ENCODE results near the gene KAT8. TPM values are rescaled to one million over a fixed set of nuclear protein-coding genes. Genes with fewer than 3 reads are reported as not detected.

KAT8 gene
- total and polyA plus RNA-seq, 2 of the 13 experiments (the other 11 are each of a cell fraction or from before 2014, with no cell fraction given) = 79.0 to 84.2 TPM

DNA sequence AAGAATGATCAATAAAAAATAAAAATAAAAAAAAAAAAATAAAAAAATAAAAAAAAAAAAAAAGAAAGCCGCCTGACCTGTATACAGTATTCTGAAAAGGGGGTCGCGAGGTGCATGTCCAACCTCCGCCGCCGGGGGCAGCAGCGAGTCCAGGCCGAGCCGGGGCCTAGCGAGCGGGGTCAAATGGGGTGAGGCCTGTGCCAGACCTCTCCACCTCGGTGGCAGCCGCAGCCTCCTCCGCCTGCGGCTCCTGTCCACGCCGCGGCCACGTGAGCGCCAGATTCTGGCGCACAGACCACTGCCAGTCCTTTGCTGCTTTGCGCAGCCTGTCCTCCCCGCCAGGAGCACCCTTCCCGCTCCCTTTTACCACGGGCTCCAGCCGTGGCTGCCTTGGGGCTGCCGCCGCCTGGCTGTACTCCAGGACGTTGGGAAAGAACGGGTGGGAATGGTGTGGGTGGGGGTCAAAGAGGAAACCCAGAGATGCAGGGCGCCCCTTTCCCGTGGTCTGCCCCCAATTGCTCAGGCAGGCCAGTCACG, 11.7 kb upstream of the KAT8 start (continued):
- TF ChIP-seq ARID5B (CRISPR knock-in tag; IDR thresholded peaks at IDR 0.05) (peak; percentile 97), POLR2AphosphoS5 (IDR thresholded peaks at IDR 0.05; ENCODE audit: low read depth, low read length) (peak; percentile 60), TIGD3 (CRISPR knock-in tag; IDR thresholded peaks at IDR 0.05; ENCODE audit: borderline replicate concordance) (peak; percentile 78; the same call in 1 of the 2 replicates), TAF1 (CRISPR knock-in tag; IDR thresholded peaks at IDR 0.05) (peak; percentile 67), PRPF4 (IDR thresholded peaks at IDR 0.05; ENCODE audit: low read depth, low read length, poor library complexity, severe bottlenecking) (no peak), SNAI1 (CRISPR knock-in tag; IDR thresholded peaks at IDR 0.05; ENCODE audit: borderline replicate concordance) (peak; percentile 95; the same call in 1 of the 2 replicates), SRSF9 (IDR thresholded peaks at IDR 0.05; ENCODE audit: borderline replicate concordance, insufficient read depth, low read depth, low read length, poor library complexity, severe bottlenecking) (no peak), ZNF431 (CRISPR knock-in tag; IDR thresholded peaks at IDR 0.05; ENCODE audit: borderline replicate concordance, low read depth) (peak; percentile 95), ZNF562 (CRISPR knock-in tag; IDR thresholded peaks at IDR 0.05; ENCODE audit: borderline replicate concordance) (no peak), ZNF225 (CRISPR knock-in tag; IDR thresholded peaks at IDR 0.05) (0 out of 2 replicates have a peak, but pooled peaks have one; percentile 46), ZNF282 (IDR thresholded peaks at IDR 0.05; ENCODE audit: partially characterized antibody) (no peak), FOXJ3 (CRISPR knock-in tag; IDR thresholded peaks at IDR 0.05; ENCODE audit: borderline replicate concordance) (peak; percentile 54), TGIF2 (CRISPR knock-in tag; IDR thresholded peaks at IDR 0.05) (peak; percentile 78), ZSCAN12 (CRISPR knock-in tag; IDR thresholded peaks at IDR 0.05) (peak; percentile 97), JDP2 (CRISPR knock-in tag; IDR thresholded peaks at IDR 0.05; ENCODE audit: borderline replicate concordance) (peak; percentile 43; the same call in 1 of the 2 replicates), BRD4 (CRISPR knock-in tag; IDR thresholded peaks at IDR 0.05) (peak; percentile 79), ZNF883 (CRISPR knock-in tag; IDR thresholded peaks at IDR 0.05; ENCODE audit: not compliant biosample characterization) (peak; percentile 94), KMT2A (CRISPR knock-in tag; IDR thresholded peaks at IDR 0.05) (peak; percentile 68), ZNF720 (CRISPR knock-in tag; IDR thresholded peaks at IDR 0.05) (no peak; the same call in 1 of the 2 replicates), CCDC6 (CRISPR knock-in tag; IDR thresholded peaks at IDR 0.05) (peak; percentile 98)
- TF ChIP-seq, protein P1, sequence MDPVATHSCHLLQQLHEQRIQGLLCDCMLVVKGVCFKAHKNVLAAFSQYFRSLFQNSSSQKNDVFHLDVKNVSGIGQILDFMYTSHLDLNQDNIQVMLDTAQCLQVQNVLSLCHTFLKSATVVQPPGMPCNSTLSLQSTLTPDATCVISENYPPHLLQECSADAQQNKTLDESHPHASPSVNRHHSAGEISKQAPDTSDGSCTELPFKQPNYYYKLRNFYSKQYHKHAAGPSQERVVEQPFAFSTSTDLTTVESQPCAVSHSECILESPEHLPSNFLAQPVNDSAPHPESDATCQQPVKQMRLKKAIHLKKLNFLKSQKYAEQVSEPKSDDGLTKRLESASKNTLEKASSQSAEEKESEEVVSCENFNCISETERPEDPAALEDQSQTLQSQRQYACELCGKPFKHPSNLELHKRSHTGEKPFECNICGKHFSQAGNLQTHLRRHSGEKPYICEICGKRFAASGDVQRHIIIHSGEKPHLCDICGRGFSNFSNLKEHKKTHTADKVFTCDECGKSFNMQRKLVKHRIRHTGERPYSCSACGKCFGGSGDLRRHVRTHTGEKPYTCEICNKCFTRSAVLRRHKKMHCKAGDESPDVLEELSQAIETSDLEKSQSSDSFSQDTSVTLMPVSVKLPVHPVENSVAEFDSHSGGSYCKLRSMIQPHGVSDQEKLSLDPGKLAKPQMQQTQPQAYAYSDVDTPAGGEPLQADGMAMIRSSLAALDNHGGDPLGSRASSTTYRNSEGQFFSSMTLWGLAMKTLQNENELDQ (CRISPR knock-in tag; IDR thresholded peaks at IDR 0.05; ENCODE audit: borderline replicate concordance) = 0 out of 2 replicates have a peak, but pooled peaks have one; percentile 75

Measured in HepG2 (cell line).